Stimulated activated CD8-positive, alpha-beta memory T cell treated with anti-CD3 and anti-CD28 coated beads, Interleukin-4, amount 100 ng/mL, for 1 hour (primary cell): ENCODE data around the gene LHFPL2.

Experiments used
- DNase-seq, 2 donors: peaks; one replicate each; pipeline ENCODE4 v3.0.0-alpha.2; 2020; ENCODE audit warnings: low read depth in 2 of 2, low spot score in 1 of 2

The LHFPL2 gene

GRCh38 chr5:78547183-78547582 is 101.4 kb downstream of the LHFPL2 start:
- no peak for DNase-seq

GRCh38 chr5:78546276-78546996 is 102.1 kb downstream of the LHFPL2 start:
- no peak for DNase-seq

GRCh38 chr5:78545406-78545805 is 103.2 kb downstream of the LHFPL2 start:
- no peak for DNase-seq

GRCh38 chr5:78544561-78545201 is 103.9 kb downstream of the LHFPL2 start:
- no peak for DNase-seq

- no peak for DNase-seq
These were observed 104.7 kb downstream of the LHFPL2 start for GRCh38 chr5:78543916-78544315.

- DNase-seq = no peak
These were observed 105.3 kb downstream of the LHFPL2 start for GRCh38 chr5:78543292-78543691.

GRCh38 chr5:78542321-78542840 is 106.2 kb downstream of the LHFPL2 start:
- DNase-seq = no peak

GRCh38 chr5:78541086-78541654 is 107.4 kb downstream of the LHFPL2 start:
- DNase-seq = no peak

GRCh38 chr5:78540335-78541085 is 108.1 kb downstream of the LHFPL2 start:
- no peak for DNase-seq

GRCh38 chr5:78538240-78538850 is 110.2 kb downstream of the LHFPL2 start:
- no peak for DNase-seq

GRCh38 chr5:78537821-78538220 is 110.8 kb downstream of the LHFPL2 start:
- DNase-seq = no peak

GRCh38 chr5:78537411-78537810 is 111.2 kb downstream of the LHFPL2 start:
- no peak for DNase-seq

- no peak for DNase-seq
These were observed 111.8 kb downstream of the LHFPL2 start for GRCh38 chr5:78536661-78537196.

GRCh38 chr5:78534905-78535200 is 113.7 kb downstream of the LHFPL2 start:
- DNase-seq = no peak

- DNase-seq = no peak
These were observed 114.2 kb downstream of the LHFPL2 start for GRCh38 chr5:78534148-78534904.

- DNase-seq = no peak
These were observed 115.2 kb downstream of the LHFPL2 start for GRCh38 chr5:78533356-78533755.

- no peak for DNase-seq
These were observed 118.1 kb downstream of the LHFPL2 start for GRCh38 chr5:78530342-78531096.

- no peak for DNase-seq
These were observed 120.6 kb downstream of the LHFPL2 start for GRCh38 chr5:78527925-78528324.

- DNase-seq = no peak
These were observed 121.3 kb downstream of the LHFPL2 start for GRCh38 chr5:78527054-78527859.
